ENCODE data around the gene FAM53A. TPM values are rescaled to one million over a fixed set of nuclear protein-coding genes. Genes with fewer than 3 reads are reported as not detected.

FAM53A gene
- polyA plus RNA-seq, 2 donors = 1.2 to 1.3 TPM

GRCh38 chr4:1636490-1637211 lies 47.5 kb downstream of the FAM53A start:
- Histone ChIP-seq H3K27ac (ENCODE audit: low read depth in 2 of 2, low read length in 1 of 2) (no peak overlapping the region), H3K36me3 (ENCODE audit: control insufficient read depth in 2 of 2, insufficient read depth in 2 of 2, low read length in 1 of 2) (no peaks in the 10 kb centered on the region)
- 89 to 91% methylated on average over 30 of the region's 30 CpGs for WGBS, 2 donors

GRCh38 chr4:1635464-1635863 lies 48.6 kb downstream of the FAM53A start:
- Histone ChIP-seq H3K4me3 (ENCODE audit: low read depth in 1 of 2, low read length in 2 of 2) (no peak overlapping the region), H3K9me3 (ENCODE audit: control insufficient read depth in 2 of 2, insufficient read depth in 1 of 2, low read depth in 1 of 2, low read length in 1 of 2) (no peaks in the 10 kb centered on the region), H3K36me3 (ENCODE audit: control insufficient read depth in 2 of 2, insufficient read depth in 2 of 2, low read length in 1 of 2) (no peaks in the 10 kb centered on the region), H3K4me1 (ENCODE audit: control insufficient read depth in 2 of 2, insufficient read depth in 2 of 2, low read length in 1 of 2) (no peaks in the 10 kb centered on the region), H3K27ac (ENCODE audit: low read depth in 2 of 2, low read length in 1 of 2) (no peak overlapping the region), H3K27me3 (ENCODE audit: control insufficient read depth in 1 of 2, insufficient read depth in 2 of 2, low read length in 2 of 2) (no peaks in the 10 kb centered on the region)
- WGBS, 2 donors = 94% methylated on average over 7 of the region's 7 CpGs

More at GRCh38 chr4:1636490-1637211, 47.5 kb downstream of the FAM53A start:
- Histone ChIP-seq H3K9me3 (ENCODE audit: control insufficient read depth in 2 of 2, insufficient read depth in 1 of 2, low read depth in 1 of 2, low read length in 1 of 2) (no peaks in the 10 kb centered on the region), H3K27me3 (ENCODE audit: control insufficient read depth in 1 of 2, insufficient read depth in 2 of 2, low read length in 2 of 2) (no peaks in the 10 kb centered on the region), H3K4me1 (ENCODE audit: control insufficient read depth in 2 of 2, insufficient read depth in 2 of 2, low read length in 1 of 2) (no peaks in the 10 kb centered on the region), H3K4me3 (ENCODE audit: low read depth in 1 of 2, low read length in 2 of 2) (no peak overlapping the region)

GRCh38 chr4:1633993-1634392 lies 50.1 kb downstream of the FAM53A start:
- Histone ChIP-seq H3K4me3 (ENCODE audit: low read depth in 1 of 2, low read length in 2 of 2) (no peak overlapping the region), H3K27ac (ENCODE audit: low read depth in 2 of 2, low read length in 1 of 2) (no peak overlapping the region), H3K4me1 (ENCODE audit: control insufficient read depth in 2 of 2, insufficient read depth in 2 of 2, low read length in 1 of 2) (no peaks in the 10 kb centered on the region), H3K9me3 (ENCODE audit: control insufficient read depth in 2 of 2, insufficient read depth in 1 of 2, low read depth in 1 of 2, low read length in 1 of 2) (no peaks in the 10 kb centered on the region), H3K27me3 (ENCODE audit: control insufficient read depth in 1 of 2, insufficient read depth in 2 of 2, low read length in 2 of 2) (no peaks in the 10 kb centered on the region), H3K36me3 (ENCODE audit: control insufficient read depth in 2 of 2, insufficient read depth in 2 of 2, low read length in 1 of 2) (no peaks in the 10 kb centered on the region)
- WGBS, 2 donors = 44 to 48% methylated on average over 7 of the region's 7 CpGs

GRCh38 chr4:1632109-1633104 lies 51.7 kb downstream of the FAM53A start:
- Histone ChIP-seq H3K4me1 (ENCODE audit: control insufficient read depth in 2 of 2, insufficient read depth in 2 of 2, low read length in 1 of 2) (no peaks in the 10 kb centered on the region), H3K27ac (ENCODE audit: low read depth in 2 of 2, low read length in 1 of 2) (no peak overlapping the region), H3K9me3 (ENCODE audit: control insufficient read depth in 2 of 2, insufficient read depth in 1 of 2, low read depth in 1 of 2, low read length in 1 of 2) (no peaks in the 10 kb centered on the region), H3K36me3 (ENCODE audit: control insufficient read depth in 2 of 2, insufficient read depth in 2 of 2, low read length in 1 of 2) (no peaks in the 10 kb centered on the region), H3K4me3 (ENCODE audit: low read depth in 1 of 2, low read length in 2 of 2) (no peak overlapping the region), H3K27me3 (ENCODE audit: control insufficient read depth in 1 of 2, insufficient read depth in 2 of 2, low read length in 2 of 2) (no peaks in the 10 kb centered on the region)
- WGBS, 2 donors = 81 to 83% methylated on average over 32 of the region's 32 CpGs

GRCh38 chr4:1631136-1631535 lies 53.0 kb downstream of the FAM53A start:
- no peak overlapping the region for H3K27ac ChIP-seq (ENCODE audit: low read depth in 2 of 2, low read length in 1 of 2)
- WGBS, 2 donors = 82 to 87% methylated on average over 9 of the region's 9 CpGs
- H3K4me3 ChIP-seq (ENCODE audit: low read depth in 1 of 2, low read length in 2 of 2) = no peak overlapping the region

GRCh38 chr4:1630266-1630665 lies 53.8 kb downstream of the FAM53A start:
- H3K9me3 ChIP-seq (ENCODE audit: control insufficient read depth in 2 of 2, insufficient read depth in 1 of 2, low read depth in 1 of 2, low read length in 1 of 2) = no peaks in the 10 kb centered on the region
- H3K27me3 ChIP-seq (ENCODE audit: control insufficient read depth in 1 of 2, insufficient read depth in 2 of 2, low read length in 2 of 2) = no peaks in the 10 kb centered on the region
- H3K4me3 ChIP-seq (ENCODE audit: low read depth in 1 of 2, low read length in 2 of 2) = no peak overlapping the region
- no peaks in the 10 kb centered on the region for H3K4me1 ChIP-seq (ENCODE audit: control insufficient read depth in 2 of 2, insufficient read depth in 2 of 2, low read length in 1 of 2)
- no peaks in the 10 kb centered on the region for H3K36me3 ChIP-seq (ENCODE audit: control insufficient read depth in 2 of 2, insufficient read depth in 2 of 2, low read length in 1 of 2)
- H3K27ac ChIP-seq (ENCODE audit: low read depth in 2 of 2, low read length in 1 of 2) = no peak overlapping the region
- 93 to 95% methylated on average over 19 of the region's 19 CpGs for WGBS, 2 donors

More at GRCh38 chr4:1631136-1631535, 53.0 kb downstream of the FAM53A start:
- H3K4me1 ChIP-seq (ENCODE audit: control insufficient read depth in 2 of 2, insufficient read depth in 2 of 2, low read length in 1 of 2) = no peaks in the 10 kb centered on the region
- H3K27me3 ChIP-seq (ENCODE audit: control insufficient read depth in 1 of 2, insufficient read depth in 2 of 2, low read length in 2 of 2) = no peaks in the 10 kb centered on the region
- H3K9me3 ChIP-seq (ENCODE audit: control insufficient read depth in 2 of 2, insufficient read depth in 1 of 2, low read depth in 1 of 2, low read length in 1 of 2) = no peaks in the 10 kb centered on the region
- H3K36me3 ChIP-seq (ENCODE audit: control insufficient read depth in 2 of 2, insufficient read depth in 2 of 2, low read length in 1 of 2) = no peaks in the 10 kb centered on the region

GRCh38 chr4:1629699-1630083 lies 54.4 kb downstream of the FAM53A start:
- no peaks in the 10 kb centered on the region for H3K27me3 ChIP-seq (ENCODE audit: control insufficient read depth in 1 of 2, insufficient read depth in 2 of 2, low read length in 2 of 2)
- H3K27ac ChIP-seq (ENCODE audit: low read depth in 2 of 2, low read length in 1 of 2) = no peak overlapping the region
- H3K36me3 ChIP-seq (ENCODE audit: control insufficient read depth in 2 of 2, insufficient read depth in 2 of 2, low read length in 1 of 2) = no peaks in the 10 kb centered on the region
- H3K4me1 ChIP-seq (ENCODE audit: control insufficient read depth in 2 of 2, insufficient read depth in 2 of 2, low read length in 1 of 2) = no peaks in the 10 kb centered on the region
- no peaks in the 10 kb centered on the region for H3K9me3 ChIP-seq (ENCODE audit: control insufficient read depth in 2 of 2, insufficient read depth in 1 of 2, low read depth in 1 of 2, low read length in 1 of 2)
- WGBS, 2 donors = 76 to 83% methylated on average over 10 of the region's 10 CpGs
- H3K4me3 ChIP-seq (ENCODE audit: low read depth in 1 of 2, low read length in 2 of 2) = no peak overlapping the region

GRCh38 chr4:1628892-1629698 lies 55.0 kb downstream of the FAM53A start:
- Histone ChIP-seq H3K27me3 (ENCODE audit: control insufficient read depth in 1 of 2, insufficient read depth in 2 of 2, low read length in 2 of 2) (no peaks in the 10 kb centered on the region), H3K27ac (ENCODE audit: low read depth in 2 of 2, low read length in 1 of 2) (no peak overlapping the region), H3K4me1 (ENCODE audit: control insufficient read depth in 2 of 2, insufficient read depth in 2 of 2, low read length in 1 of 2) (no peaks in the 10 kb centered on the region), H3K36me3 (ENCODE audit: control insufficient read depth in 2 of 2, insufficient read depth in 2 of 2, low read length in 1 of 2) (no peaks in the 10 kb centered on the region), H3K4me3 (ENCODE audit: low read depth in 1 of 2, low read length in 2 of 2) (no peak overlapping the region), H3K9me3 (ENCODE audit: control insufficient read depth in 2 of 2, insufficient read depth in 1 of 2, low read depth in 1 of 2, low read length in 1 of 2) (no peaks in the 10 kb centered on the region)
- WGBS, 2 donors = 37 to 39% methylated on average over 25 of the region's 25 CpGs

Data from esophagus (tissue), 2 donors.